GM12891 (cell line): Measurements from ENCODE around the gene INHA.

Experiments
- PAX5 ChIP-seq: IDR thresholded peaks from 2 replicates; pipeline ENCODE4 v1.6.1; 2011; ENCODE audit warnings: low read length, moderate library complexity, mild to moderate bottlenecking; ENCODE audit not compliant: insufficient read depth, severe bottlenecking
- POLR2A ChIP-seq: IDR thresholded peaks from 2 replicates; pipeline ENCODE4 v1.6.1; 2011; ENCODE audit warnings: low read depth, low read length, control low read depth
- POLR2AphosphoS5 ChIP-seq: IDR thresholded peaks from 2 replicates; pipeline ENCODE4 v1.6.1; 2011; ENCODE audit warnings: low read depth, low read length, control low read depth

GRCh38 chr2:219575566-219576504, 3.7 kb downstream of the INHA start:
- TF ChIP-seq POLR2A: no peak
- TF ChIP-seq POLR2AphosphoS5: no peak
- no peak for TF ChIP-seq PAX5
